GM18951 (cell line): Measurements from ENCODE around the gene ADAP1.
"Not testable (repeated sequence)": the region's sequence is repeated elsewhere in the genome, so short reads cannot be mapped to it uniquely, and the experiment has no call there.

Experiments
- POLR2A ChIP-seq: IDR thresholded peaks from 4 replicates; pipeline ENCODE4 v1.6.1; 2011; ENCODE audit warnings: mild to moderate bottlenecking; ENCODE audit not compliant: insufficient read length, insufficient read depth; ENCODE audit errors: extremely low read depth
- in situ Hi-C: fragments of 300-500 bp; cut with MboI; formaldehyde crosslinking; loops from one replicate; pipeline ENCODE4 v1.12.0; 2022; ENCODE audit warnings: low sequenced_read_pairs, mixed read lengths, inconsistent platforms; ENCODE audit not compliant: unreplicated experiment

The ADAP1 gene

GRCh38 chr7:931871-932650 is 22.4 kb downstream of the ADAP1 start:
- no peak for TF ChIP-seq POLR2A
- in situ Hi-C loops: no loop called here

DNA sequence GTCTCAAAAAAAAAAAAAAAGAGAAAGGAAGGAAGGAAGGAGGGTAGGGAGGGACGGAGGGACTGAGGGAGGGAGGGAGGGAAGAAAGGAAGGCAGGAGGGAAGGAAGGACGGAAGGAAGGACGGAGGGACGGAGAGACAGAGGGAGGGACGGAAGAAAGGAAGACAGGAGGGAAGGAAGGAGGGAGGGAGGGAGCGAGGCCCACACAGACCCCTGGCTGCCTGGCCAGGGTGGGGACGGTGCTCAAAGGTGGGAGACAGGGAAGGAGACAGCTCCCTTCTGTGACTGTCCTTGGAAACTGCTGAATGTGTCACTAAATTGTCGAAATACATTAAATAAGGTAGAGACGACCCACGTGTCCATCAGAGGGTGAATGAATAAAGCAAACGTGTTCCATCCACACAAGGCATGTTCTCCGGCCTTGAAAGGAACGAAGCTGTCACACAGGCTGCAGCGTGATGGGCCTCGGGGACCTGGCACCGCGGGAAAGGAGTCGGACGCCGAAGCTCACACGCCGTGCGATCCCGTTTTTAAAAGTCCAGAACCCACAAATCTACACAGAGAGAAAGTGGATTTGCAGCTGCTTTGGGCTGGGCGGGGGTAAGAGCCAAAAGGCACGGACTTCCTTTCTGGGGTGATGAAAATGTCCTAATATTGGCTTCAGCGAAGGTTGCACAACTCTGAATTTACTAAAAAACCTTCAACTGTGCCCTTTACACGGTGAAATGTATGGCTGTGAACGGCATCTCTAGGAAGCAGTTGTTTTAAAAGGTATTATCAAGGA is 23.3 kb downstream of the ADAP1 start:
- in situ Hi-C loops: no loop called here
- no peak for TF ChIP-seq POLR2A

DNA sequence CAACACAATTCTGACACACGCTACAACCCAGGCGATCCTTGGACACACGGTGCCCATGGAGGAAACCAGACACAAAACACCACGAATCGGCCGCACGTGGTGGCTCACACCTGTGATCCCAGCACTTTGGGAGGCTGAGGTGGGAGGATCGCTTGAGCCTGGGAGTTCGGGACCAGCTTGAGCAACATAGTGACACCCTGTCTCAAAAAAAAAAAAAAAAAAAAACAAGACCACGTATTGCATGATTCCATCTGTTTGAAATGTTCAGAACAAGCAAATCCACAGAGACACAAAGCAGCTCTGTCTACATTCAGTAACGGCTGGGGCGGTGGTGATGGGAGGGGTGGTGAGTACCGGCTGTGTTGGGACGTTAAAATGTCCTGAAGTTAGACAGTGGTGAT is 25.2 kb downstream of the ADAP1 start:
- in situ Hi-C loops: no loop called here
- TF ChIP-seq POLR2A: no peak

- no peak for TF ChIP-seq POLR2A
- in situ Hi-C loops: no loop called here
These were observed 27.3 kb downstream of the ADAP1 start for GRCh38 chr7:927031-927671.

- TF ChIP-seq POLR2A: no peak
- in situ Hi-C loops: no loop called here
These were observed 28.1 kb downstream of the ADAP1 start for GRCh38 chr7:926061-927030.

- in situ Hi-C loops: no loop called here
- no peak for TF ChIP-seq POLR2A
These were observed 28.9 kb downstream of the ADAP1 start for GRCh38 chr7:925601-926000.

DNA sequence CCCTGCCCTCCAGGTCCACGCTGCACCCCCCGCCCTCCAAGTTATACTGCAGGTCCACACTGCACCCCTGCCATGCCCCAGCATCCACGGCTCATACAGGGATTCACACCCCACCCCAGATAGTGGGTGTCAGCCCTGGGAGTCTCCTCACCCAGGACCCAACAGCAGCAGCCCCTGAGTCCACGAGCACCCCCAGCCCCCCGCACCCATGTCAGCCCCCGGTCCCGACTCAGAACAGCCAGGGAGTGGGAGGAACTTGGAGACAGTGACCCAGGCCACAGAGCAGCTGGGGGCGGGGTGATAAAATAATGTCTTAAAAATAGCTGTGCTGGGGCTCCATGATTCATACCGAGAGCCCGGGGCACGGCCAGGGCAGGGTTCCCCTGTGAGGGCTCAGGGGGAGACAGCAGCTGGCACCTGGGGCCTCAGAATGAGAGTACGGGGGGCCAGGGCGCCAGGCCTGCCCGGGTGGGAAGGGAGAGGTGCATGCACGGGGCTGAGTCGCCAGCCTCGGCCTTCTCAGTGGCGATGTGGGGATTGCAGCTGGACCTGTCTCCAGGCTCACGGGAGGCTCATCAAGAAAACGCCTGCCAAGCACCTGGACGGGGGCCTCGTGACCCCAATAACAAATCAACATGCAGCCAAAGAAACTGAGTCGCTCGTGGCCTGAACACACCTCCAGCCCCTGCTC is 29.8 kb downstream of the ADAP1 start:
- in situ Hi-C loops: no loop called here
- no peak for TF ChIP-seq POLR2A

DNA sequence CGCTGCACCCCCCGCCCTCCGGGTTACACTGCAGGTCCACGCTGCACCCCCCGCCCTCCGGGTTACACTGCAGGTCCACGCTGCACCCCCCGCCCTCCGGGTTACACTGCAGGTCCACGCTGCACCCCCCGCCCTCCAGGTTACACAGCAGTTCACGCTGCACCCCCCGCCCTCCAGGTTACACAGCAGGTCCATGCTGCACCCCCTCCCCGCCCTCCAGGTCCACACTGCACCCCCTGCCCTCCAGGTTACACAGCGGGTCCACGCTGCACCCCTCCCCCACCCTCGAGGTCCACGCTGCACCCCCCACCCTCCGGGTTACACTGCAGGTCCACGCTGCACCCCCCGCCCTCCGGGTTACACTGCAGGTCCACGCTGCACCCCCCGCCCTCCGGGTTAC is 30.4 kb downstream of the ADAP1 start:
- in situ Hi-C loops: not testable (repeated sequence)

- in situ Hi-C loops: no loop called here
- TF ChIP-seq POLR2A: peak; percentile 65
These were observed 31.1 kb downstream of the ADAP1 start for GRCh38 chr7:923108-924041.

GRCh38 chr7:922334-923107 is 32.0 kb downstream of the ADAP1 start:
- in situ Hi-C loops: no loop called here
- no peak for TF ChIP-seq POLR2A
